B cell (primary cell): ENCODE measurements around the gene IGF2BP3.

Experiments used
- CTCF ChIP-seq: fragments of 200-600 bp; IDR thresholded peaks from one replicate; pipeline ENCODE4 v1.8.0; 2022; ENCODE audit warnings: antibody characterized with exemption, mild to moderate bottlenecking
- EZH2 ChIP-seq: IDR thresholded peaks from 2 replicates; pipeline ENCODE4 v1.6.1; 2012; ENCODE audit warnings: borderline replicate concordance, low read depth, mild to moderate bottlenecking, moderate library complexity, low read length; ENCODE audit not compliant: insufficient read depth, poor library complexity, severe bottlenecking

- TF ChIP-seq CTCF (no peak), EZH2 (no peak)
Measured at GRCh38 chr7:23472956-23473843, 2.9 kb upstream of the IGF2BP3 start.
